Activated naive CD8-positive, alpha-beta T cell treated with anti-CD3 and anti-CD28 coated beads, Interleukin-2, amount 50 U/mL, for 24 hours (primary cell): ENCODE data around the gene CEP83.

Experiments used
- ATAC-seq: fragments of 150-1000 bp; cut with Tn5 transposase; one replicate; pipeline ENCODE4 v1.10.0; 2021
- DNase-seq: peaks from one replicate; pipeline ENCODE4 v3.0.0; 2021
- H3K27ac Mint-ChIP-seq: one replicate; pipeline ENCODE4 v1.8.0; 2021; ENCODE audit warnings: mild to moderate bottlenecking, mixed read lengths
- H3K27me3 Mint-ChIP-seq: one replicate; pipeline ENCODE4 v1.8.0; 2021; ENCODE audit warnings: mixed read lengths
- H3K36me3 Mint-ChIP-seq: one replicate; pipeline ENCODE4 v1.8.0; 2021; ENCODE audit warnings: low read depth, mixed read lengths
- H3K4me1 Mint-ChIP-seq: one replicate; pipeline ENCODE4 v1.8.0; 2021; ENCODE audit warnings: mixed read lengths
- H3K4me3 Mint-ChIP-seq: one replicate; pipeline ENCODE4 v1.8.0; 2021; ENCODE audit warnings: mild to moderate bottlenecking, moderate library complexity, mixed read lengths
- H3K9me3 Mint-ChIP-seq: one replicate; pipeline ENCODE4 v1.8.0; 2021; ENCODE audit warnings: mixed read lengths

CEP83 gene

GRCh38 chr12:94258593-94258992 is 201.1 kb downstream of the CEP83 start:
- DNase-seq (no peak), ATAC-seq (no peak)
- H3K4me1 Mint-ChIP-seq = peaks cover 29% of the 10 kb centered on the region
- no peak overlapping the region for H3K4me3 Mint-ChIP-seq
- no peak overlapping the region for H3K27ac Mint-ChIP-seq
- no peaks in the 10 kb centered on the region for H3K9me3 Mint-ChIP-seq
- no peaks in the 10 kb centered on the region for H3K27me3 Mint-ChIP-seq
- peaks cover 11% of the 10 kb centered on the region for H3K36me3 Mint-ChIP-seq
